MCF 10A (cell line): ENCODE data around the gene ITGAE. TPM values are rescaled to one million over a fixed set of nuclear protein-coding genes. Genes with fewer than 3 reads are reported as not detected.

ENCODE experiments used
- BruUV-seq: library from RNA; stranded (reverse); fragments of 400-500 nt; replicated peaks from 2 replicates; lab custom pipeline; 2021; lab: Mats Ljungman, UMichigan
- CTCF ChIA-PET: fragments of 300-600 bp; sonication (Branson Sonifier 250); formaldehyde crosslinking; extraction: SDS; loops from one replicate; lab custom pipeline; 2021; ENCODE audit warnings: antibody characterized with exemption, inconsistent platforms; lab: Yijun Ruan, JAX
- POLR2A ChIA-PET: fragments of 300-600, 350-650 bp; sonication (Branson Sonifier 250); formaldehyde crosslinking; extraction: SDS; loops from one replicate; lab custom pipeline; 2020; ENCODE audit warnings: antibody characterized with exemption, inconsistent platforms; lab: Yijun Ruan, JAX
- DNase-seq: peaks from one replicate; pipeline ENCODE4 v3.0.0-alpha.2; 2018; ENCODE audit not compliant: unreplicated experiment
- H3K27ac Mint-ChIP-seq: one replicate; pipeline ENCODE4 v1.8.0; 2022; ENCODE audit warnings: mild to moderate bottlenecking, low read depth, mixed read lengths; ENCODE audit not compliant: unreplicated experiment
- H3K27me3 Mint-ChIP-seq: one replicate; pipeline ENCODE4 v1.8.0; 2022; ENCODE audit warnings: mixed read lengths; ENCODE audit not compliant: insufficient read depth, unreplicated experiment
- H3K36me3 Mint-ChIP-seq: one replicate; pipeline ENCODE4 v1.8.0; 2022; ENCODE audit warnings: mild to moderate bottlenecking, moderate library complexity, mixed read lengths; ENCODE audit not compliant: insufficient read depth, unreplicated experiment
- H3K4me1 Mint-ChIP-seq: one replicate; pipeline ENCODE4 v1.8.0; 2022; ENCODE audit warnings: mixed read lengths; ENCODE audit not compliant: insufficient read depth, unreplicated experiment
- H3K4me3 Mint-ChIP-seq: one replicate; pipeline ENCODE4 v1.8.0; 2022; ENCODE audit warnings: mild to moderate bottlenecking, moderate library complexity, mixed read lengths; ENCODE audit not compliant: unreplicated experiment
- H3K9me3 Mint-ChIP-seq: one replicate; pipeline ENCODE4 v1.8.0; 2022; ENCODE audit warnings: mixed read lengths; ENCODE audit not compliant: unreplicated experiment
- intact Hi-C: fragments of 100-400 bp; cut with micrococcal nuclease; formaldehyde crosslinking; loops from 2 replicates; pipeline ENCODE4 v1.14.1; 2022
- total RNA-seq: library from RNA; stranded (reverse); gene quantifications from 2 replicates; pipeline ENCODE4 v1.2.3, GENCODE V29; 2022
- TF ChIP-seq, protein P1 (sequence below): fragments of 200-600 bp; IDR thresholded peaks from one replicate; pipeline ENCODE4 v1.8.0; 2022; ENCODE audit warnings: antibody characterized with exemption, mild to moderate bottlenecking; ENCODE audit not compliant: unreplicated experiment

Gene ITGAE
- total RNA-seq, 1 experiment from 2014 or later, result 26.6 TPM

DNA sequence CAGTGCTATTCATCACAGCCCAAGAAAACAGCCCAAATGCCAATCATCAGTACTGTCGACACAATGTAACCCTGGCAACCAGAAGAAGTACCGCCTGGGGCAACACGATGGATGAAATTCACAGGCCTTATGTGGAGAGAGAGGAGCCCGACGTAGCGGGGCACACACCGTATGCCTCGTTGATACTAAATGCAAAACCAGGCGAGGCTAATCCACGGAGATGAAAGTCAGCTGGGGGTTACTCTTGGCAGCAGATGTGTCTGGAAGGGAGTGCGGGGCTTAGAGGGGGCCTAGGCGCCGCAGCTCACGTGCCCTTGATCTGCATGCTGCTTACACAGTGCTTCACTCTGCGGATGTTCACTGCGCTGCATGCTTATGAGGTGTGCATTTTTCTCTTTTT lies 29.8 kb downstream of the ITGAE start:
- no peaks in the 10 kb centered on the region for H3K27me3 Mint-ChIP-seq
- no peaks in the 10 kb centered on the region for H3K36me3 Mint-ChIP-seq
- POLR2A ChIA-PET, result no interaction called here
- intact Hi-C loops, result no loop called here
- no peak for DNase-seq
- H3K27ac Mint-ChIP-seq, result no peak overlapping the region
- no peaks in the 10 kb centered on the region for H3K4me1 Mint-ChIP-seq
- H3K4me3 Mint-ChIP-seq, result no peak overlapping the region
- no TSS peak for BruUV-seq
- CTCF ChIA-PET, result no interaction called here
- H3K9me3 Mint-ChIP-seq, result no peaks in the 10 kb centered on the region
- TF ChIP-seq, protein P1, sequence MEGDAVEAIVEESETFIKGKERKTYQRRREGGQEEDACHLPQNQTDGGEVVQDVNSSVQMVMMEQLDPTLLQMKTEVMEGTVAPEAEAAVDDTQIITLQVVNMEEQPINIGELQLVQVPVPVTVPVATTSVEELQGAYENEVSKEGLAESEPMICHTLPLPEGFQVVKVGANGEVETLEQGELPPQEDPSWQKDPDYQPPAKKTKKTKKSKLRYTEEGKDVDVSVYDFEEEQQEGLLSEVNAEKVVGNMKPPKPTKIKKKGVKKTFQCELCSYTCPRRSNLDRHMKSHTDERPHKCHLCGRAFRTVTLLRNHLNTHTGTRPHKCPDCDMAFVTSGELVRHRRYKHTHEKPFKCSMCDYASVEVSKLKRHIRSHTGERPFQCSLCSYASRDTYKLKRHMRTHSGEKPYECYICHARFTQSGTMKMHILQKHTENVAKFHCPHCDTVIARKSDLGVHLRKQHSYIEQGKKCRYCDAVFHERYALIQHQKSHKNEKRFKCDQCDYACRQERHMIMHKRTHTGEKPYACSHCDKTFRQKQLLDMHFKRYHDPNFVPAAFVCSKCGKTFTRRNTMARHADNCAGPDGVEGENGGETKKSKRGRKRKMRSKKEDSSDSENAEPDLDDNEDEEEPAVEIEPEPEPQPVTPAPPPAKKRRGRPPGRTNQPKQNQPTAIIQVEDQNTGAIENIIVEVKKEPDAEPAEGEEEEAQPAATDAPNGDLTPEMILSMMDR, result no peak

DNA sequence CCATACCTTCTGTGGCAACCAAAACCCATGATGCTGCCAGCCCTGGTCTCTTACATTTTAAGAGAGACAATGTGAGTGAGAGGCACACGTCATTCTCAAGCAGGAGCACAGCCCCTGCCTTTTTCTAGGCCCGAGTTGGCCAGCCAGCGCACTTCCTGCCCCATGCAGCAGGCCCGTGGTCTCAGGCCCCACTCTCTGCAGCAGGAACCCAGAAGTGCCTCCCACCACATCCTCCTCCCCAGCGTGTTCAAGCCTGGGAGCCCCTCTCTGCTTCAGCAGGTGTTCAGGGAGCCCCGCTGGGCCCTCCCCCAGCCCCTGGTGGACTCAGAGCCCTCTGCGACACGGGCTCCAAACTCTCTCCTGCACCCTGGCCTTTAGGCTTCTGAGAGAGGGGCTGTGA lies 30.5 kb downstream of the ITGAE start:
- no peak overlapping the region for H3K27ac Mint-ChIP-seq
- no peak for DNase-seq

DNA sequence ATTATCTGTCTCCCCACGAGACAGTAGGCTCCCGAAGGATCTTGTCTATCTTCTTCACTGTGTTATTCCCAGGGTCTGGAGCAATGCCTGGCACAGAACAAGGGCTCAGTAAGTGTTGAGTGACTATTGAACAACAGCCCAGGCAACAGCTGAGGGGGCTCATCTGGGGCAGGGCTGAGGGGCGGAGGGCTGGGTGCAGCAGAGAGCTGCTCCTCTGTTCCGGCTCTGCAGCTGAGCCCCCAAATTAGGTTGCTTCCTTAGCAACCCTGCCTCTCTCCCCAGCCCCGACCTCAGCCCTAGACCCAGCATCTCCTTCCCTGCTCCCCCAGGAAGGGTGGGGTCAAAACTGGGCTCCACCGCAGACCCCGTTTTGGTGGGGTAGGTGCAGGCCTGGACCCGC lies 32.2 kb downstream of the ITGAE start:
- POLR2A ChIA-PET, result no interaction called here
- H3K36me3 Mint-ChIP-seq, result no peaks in the 10 kb centered on the region
- intact Hi-C loops, result no loop called here
- H3K4me3 Mint-ChIP-seq, result no peak overlapping the region
- H3K27ac Mint-ChIP-seq, result no peak overlapping the region
- peaks cover 3% of the 10 kb centered on the region for H3K27me3 Mint-ChIP-seq
- BruUV-seq, result no TSS peak
- DNase-seq, result no peak
- CTCF ChIA-PET, result interaction anchor here (0.9 kb wide), 1 partner anchor 9 kb away, joined by 3 read pairs; no protein-coding TSS in a partner anchor
- H3K9me3 Mint-ChIP-seq, result no peaks in the 10 kb centered on the region
- H3K4me1 Mint-ChIP-seq, result no peaks in the 10 kb centered on the region
- TF ChIP-seq, protein P1, result no peak

More for the DNA sequence above, 30.5 kb downstream of the ITGAE start:
- ChIA-PET POLR2A (interaction anchor here (0.8 kb wide), 1 partner anchor 64 kb away, joined by 3 read pairs; no protein-coding TSS in a partner anchor), CTCF (no interaction called here)
- Mint-ChIP-seq H3K9me3 (no peaks in the 10 kb centered on the region), H3K4me3 (no peak overlapping the region), H3K4me1 (no peaks in the 10 kb centered on the region), H3K36me3 (no peaks in the 10 kb centered on the region), H3K27me3 (no peaks in the 10 kb centered on the region)
- TF ChIP-seq, protein P1, result no peak
- no TSS peak for BruUV-seq
- intact Hi-C loops, result no loop called here

DNA sequence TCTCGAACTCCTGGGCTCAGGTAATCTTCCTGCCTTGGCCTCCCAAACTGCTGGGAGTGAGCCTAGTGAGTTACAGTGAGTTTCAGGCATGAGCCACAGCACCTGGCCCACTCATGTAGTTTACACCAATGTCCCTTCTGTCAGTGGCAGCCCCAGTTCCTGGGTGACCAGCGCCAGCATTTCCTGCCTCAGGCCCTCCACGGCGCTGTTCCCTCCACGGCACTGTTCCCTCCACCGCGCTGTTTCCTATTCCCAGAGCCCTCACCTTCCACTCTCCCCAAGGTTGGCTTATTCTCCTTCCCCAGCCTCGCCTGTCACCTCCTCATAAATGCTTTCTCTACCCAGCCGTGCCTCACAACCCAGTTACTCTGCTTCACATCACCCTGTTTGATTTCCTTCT lies 32.6 kb downstream of the ITGAE start:
- no peak overlapping the region for H3K27ac Mint-ChIP-seq
- BruUV-seq, result no TSS peak
- H3K36me3 Mint-ChIP-seq, result no peaks in the 10 kb centered on the region
- H3K4me3 Mint-ChIP-seq, result no peak overlapping the region
- ChIA-PET CTCF (interaction anchor here (0.7 to 0.9 kb wide), 2 partner anchors 8 to 34 kb away, joined by 3 to 4 read pairs; no protein-coding TSS in a partner anchor), POLR2A (no interaction called here)
- H3K9me3 Mint-ChIP-seq, result no peaks in the 10 kb centered on the region
- peaks cover 7% of the 10 kb centered on the region for H3K27me3 Mint-ChIP-seq
- no peaks in the 10 kb centered on the region for H3K4me1 Mint-ChIP-seq
- TF ChIP-seq, protein P1, result no peak
- no peak for DNase-seq
- intact Hi-C loops, result no loop called here
